IPS-15b (cell line): ENCODE measurements around the gene EID3.

Experiments used
- H3K27me3 ChIP-seq: one replicate; pipeline ENCODE4 v1.6.1; 2013; ENCODE audit warnings: low read length; ENCODE audit not compliant: control insufficient read depth, insufficient read depth
- H3K36me3 ChIP-seq: one replicate; pipeline ENCODE4 v1.6.1; 2013; ENCODE audit warnings: low read length; ENCODE audit not compliant: control insufficient read depth, insufficient read depth
- H3K4me1 ChIP-seq: one replicate; pipeline ENCODE4 v1.6.1; 2013; ENCODE audit warnings: mild to moderate bottlenecking, low read length; ENCODE audit not compliant: control insufficient read depth, insufficient read depth
- H3K4me3 ChIP-seq: one replicate; pipeline ENCODE4 v1.5.1; 2013; ENCODE audit warnings: low read depth, low read length
- H3K9ac ChIP-seq: one replicate; pipeline ENCODE4 v1.6.1; 2013; ENCODE audit warnings: low read depth, mild to moderate bottlenecking, low read length
- H3K9me3 ChIP-seq: one replicate; pipeline ENCODE4 v1.6.1; 2013; ENCODE audit warnings: mild to moderate bottlenecking, low read length; ENCODE audit not compliant: control insufficient read depth, insufficient read depth

EID3 gene

GRCh38 chr12:104306943-104307654, 3.6 kb downstream of the EID3 start:
- Histone ChIP-seq H3K4me1 (peaks cover 4% of the 10 kb centered on the region), H3K9ac (no peak overlapping the region), H3K36me3 (peaks cover 5% of the 10 kb centered on the region), H3K27me3 (no peaks in the 10 kb centered on the region), H3K4me3 (no peak overlapping the region), H3K9me3 (no peaks in the 10 kb centered on the region)

- H3K9ac ChIP-seq, result no peak overlapping the region
- H3K4me3 ChIP-seq, result no peak overlapping the region
- H3K4me1 ChIP-seq, result peaks cover 4% of the 10 kb centered on the region
- peaks cover 7% of the 10 kb centered on the region for H3K36me3 ChIP-seq
- no peaks in the 10 kb centered on the region for H3K9me3 ChIP-seq
- H3K27me3 ChIP-seq, result no peaks in the 10 kb centered on the region
Observed at GRCh38 chr12:104307655-104308000, 4.1 kb downstream of the EID3 start.

- Histone ChIP-seq H3K36me3 (peaks cover 11% of the 10 kb centered on the region), H3K9ac (no peak overlapping the region), H3K4me3 (no peak overlapping the region), H3K27me3 (no peaks in the 10 kb centered on the region), H3K4me1 (peaks cover 4% of the 10 kb centered on the region), H3K9me3 (no peaks in the 10 kb centered on the region)
Observed at GRCh38 chr12:104309446-104309993, 6.0 kb downstream of the EID3 start.

- Histone ChIP-seq H3K4me3 (no peak overlapping the region), H3K9me3 (no peaks in the 10 kb centered on the region), H3K9ac (no peak overlapping the region), H3K27me3 (no peaks in the 10 kb centered on the region), H3K4me1 (peaks cover 4% of the 10 kb centered on the region), H3K36me3 (peaks cover 18% of the 10 kb centered on the region)
Observed at GRCh38 chr12:104310751-104311633, 7.5 kb downstream of the EID3 start.

- peaks cover 18% of the 10 kb centered on the region for H3K36me3 ChIP-seq
- H3K4me1 ChIP-seq, result peaks cover 4% of the 10 kb centered on the region
- H3K27me3 ChIP-seq, result no peaks in the 10 kb centered on the region
Observed at GRCh38 chr12:104312202-104312601, 8.7 kb downstream of the EID3 start.

GRCh38 chr12:104312654-104313053, 9.1 kb downstream of the EID3 start:
- Histone ChIP-seq H3K36me3 (peaks cover 18% of the 10 kb centered on the region), H3K27me3 (no peaks in the 10 kb centered on the region), H3K9me3 (no peaks in the 10 kb centered on the region), H3K4me1 (peaks cover 4% of the 10 kb centered on the region), H3K4me3 (no peak overlapping the region), H3K9ac (no peak overlapping the region)

More at GRCh38 chr12:104312202-104312601, 8.7 kb downstream of the EID3 start:
- Histone ChIP-seq H3K9ac (no peak overlapping the region), H3K9me3 (no peaks in the 10 kb centered on the region), H3K4me3 (no peak overlapping the region)

- H3K4me1 ChIP-seq, result peaks cover 4% of the 10 kb centered on the region
- peaks cover 19% of the 10 kb centered on the region for H3K36me3 ChIP-seq
- no peak overlapping the region for H3K4me3 ChIP-seq
- H3K9me3 ChIP-seq, result no peaks in the 10 kb centered on the region
- H3K9ac ChIP-seq, result no peak overlapping the region
- no peaks in the 10 kb centered on the region for H3K27me3 ChIP-seq
Observed at GRCh38 chr12:104313568-104314241, 10.2 kb downstream of the EID3 start.

- Histone ChIP-seq H3K4me3 (no peak overlapping the region), H3K36me3 (peaks cover 25% of the 10 kb centered on the region), H3K9ac (no peak overlapping the region), H3K4me1 (peaks cover 3% of the 10 kb centered on the region), H3K9me3 (no peaks in the 10 kb centered on the region), H3K27me3 (no peaks in the 10 kb centered on the region)
Observed at GRCh38 chr12:104314242-104314614, 10.7 kb downstream of the EID3 start.

GRCh38 chr12:104315326-104316224, 12.0 kb downstream of the EID3 start:
- Histone ChIP-seq H3K27me3 (no peaks in the 10 kb centered on the region), H3K4me3 (no peak overlapping the region), H3K4me1 (no peaks in the 10 kb centered on the region), H3K9me3 (no peaks in the 10 kb centered on the region), H3K9ac (no peak overlapping the region), H3K36me3 (peaks cover 36% of the 10 kb centered on the region)

- peaks cover 48% of the 10 kb centered on the region for H3K36me3 ChIP-seq
- H3K9ac ChIP-seq, result no peak overlapping the region
- no peaks in the 10 kb centered on the region for H3K4me1 ChIP-seq
- no peaks in the 10 kb centered on the region for H3K9me3 ChIP-seq
- no peak overlapping the region for H3K4me3 ChIP-seq
- H3K27me3 ChIP-seq, result no peaks in the 10 kb centered on the region
Observed at GRCh38 chr12:104316936-104317335, 13.4 kb downstream of the EID3 start.
